Cardiac fibroblast (primary cell): ENCODE measurements around the gene OVCH2.

Experiments
- DNase-seq, 2 donors: peaks; one replicate each; pipeline versions ENCODE4 v3.0.0 to v3.0.0-alpha.2; 2010; ENCODE audit warnings: low read depth in 2 of 2
- H3K4me3 ChIP-seq, 2 donors: replicated peaks in 1 of 2; 1 replicate in 1 of 2; 2 replicates in 1 of 2; pipeline ENCODE4 v1.5.1; 2011; ENCODE audit warnings: low read depth in 2 of 2, low read length in 2 of 2, mild to moderate bottlenecking in 2 of 2, moderate library complexity in 1 of 2
- CTCF ChIP-seq: IDR thresholded peaks from one replicate; pipeline ENCODE4 v1.5.1; 2011; ENCODE audit warnings: low read depth, mild to moderate bottlenecking, low read length, inconsistent platforms

The OVCH2 gene

GRCh38 chr11:7655253-7656217 lies 50.7 kb downstream of the OVCH2 start:
- no peak for DNase-seq
- no peak for TF ChIP-seq CTCF
- H3K4me3 ChIP-seq, result no peak overlapping the region

- DNase-seq, result no peak
These were observed 52.0 kb downstream of the OVCH2 start for GRCh38 chr11:7654195-7654705.

GRCh38 chr11:7651700-7652099 lies 54.6 kb downstream of the OVCH2 start:
- no peak overlapping the region for H3K4me3 ChIP-seq
- no peak for DNase-seq
- TF ChIP-seq CTCF, result no peak

More at GRCh38 chr11:7654195-7654705, 52.0 kb downstream of the OVCH2 start:
- TF ChIP-seq CTCF, result no peak
- no peak overlapping the region for H3K4me3 ChIP-seq

- TF ChIP-seq CTCF, result no peak
These were observed 55.1 kb downstream of the OVCH2 start for GRCh38 chr11:7651140-7651551.

GRCh38 chr11:7648264-7648663 lies 58.0 kb downstream of the OVCH2 start:
- H3K4me3 ChIP-seq, result no peak overlapping the region
- DNase-seq, result no peak
- no peak for TF ChIP-seq CTCF

More at GRCh38 chr11:7651140-7651551, 55.1 kb downstream of the OVCH2 start:
- no peak for DNase-seq
- H3K4me3 ChIP-seq, result no peak overlapping the region

GRCh38 chr11:7646866-7647265 lies 59.4 kb downstream of the OVCH2 start:
- no peak overlapping the region for H3K4me3 ChIP-seq
- DNase-seq, result no peak
- no peak for TF ChIP-seq CTCF
